H1 (cell line): Measurements from ENCODE around the gene ETDC. TPM values are rescaled to one million over a fixed set of nuclear protein-coding genes. Genes with fewer than 3 reads are reported as not detected.
A peak's percentile ranks its signal among the peaks of the same experiment; 100 is the strongest.

Experiments
- CTCF ChIA-PET: fragments of 300-600 bp; sonication (Branson Sonifier 250); formaldehyde crosslinking; loops from one replicate; lab custom pipeline; 2021; ENCODE audit not compliant: partially characterized antibody; lab: Charles Lee
- POLR2A ChIA-PET: fragments of 300-600 bp; sonication (Branson Sonifier 250); formaldehyde crosslinking; loops from one replicate; lab custom pipeline; 2021; ENCODE audit warnings: inconsistent platforms; ENCODE audit not compliant: partially characterized antibody; lab: Charles Lee
- DNase-seq, 2 experiments: peaks; one replicate each; pipeline versions ENCODE4 v3.0.0 to v3.0.0-alpha.2; 2010 to 2022; ENCODE audit warnings: low spot score in 2 of 2, low read depth in 1 of 2, mixed read lengths in 1 of 2
- FAIRE-seq: peaks from 2 replicates; lab custom pipeline; 2011; peaks lifted over from hg19 to GRCh38; lab: Jason Lieb, UNC
- H2AFZ ChIP-seq: 2 replicates; pipeline ENCODE4 v1.8.1; 2012; ENCODE audit warnings: low read length, inconsistent platforms
- H2AK5ac ChIP-seq: 2 replicates; pipeline ENCODE4 v1.6.1; 2013; ENCODE audit warnings: low read depth, low read length
- H2BK120ac ChIP-seq: replicated peaks from 2 replicates; pipeline ENCODE3; 2013; ENCODE audit warnings: low read depth, low read length, inconsistent platforms
- H2BK12ac ChIP-seq: 2 replicates; pipeline ENCODE4 v1.6.1; 2013; ENCODE audit warnings: low read depth, low read length
- H2BK15ac ChIP-seq: 2 replicates; pipeline ENCODE4 v1.6.1; 2013; ENCODE audit warnings: low read length
- H2BK20ac ChIP-seq: 2 replicates; pipeline ENCODE4 v1.6.1; 2013; ENCODE audit warnings: low read length
- H2BK5ac ChIP-seq: 2 replicates; pipeline ENCODE4 v1.6.1; 2013; ENCODE audit warnings: low read depth, low read length
- H3K14ac ChIP-seq: 2 replicates; pipeline ENCODE4 v1.6.1; 2013; ENCODE audit warnings: inconsistent platforms; ENCODE audit not compliant: insufficient read length
- H3K18ac ChIP-seq: 2 replicates; pipeline ENCODE4 v1.6.1; 2013; ENCODE audit warnings: low read length; ENCODE audit errors: extremely low read depth
- H3K23ac ChIP-seq: 2 replicates; pipeline ENCODE4 v1.6.1; 2013; ENCODE audit warnings: inconsistent platforms; ENCODE audit not compliant: insufficient read length
- H3K23me2 ChIP-seq: 2 replicates; pipeline ENCODE4 v1.6.1; 2013; ENCODE audit warnings: low read depth, low read length
- H3K27ac ChIP-seq: 2 replicates; pipeline ENCODE4 v1.6.1; 2011; ENCODE audit warnings: low read depth, low read length, inconsistent platforms
- H3K27me3 ChIP-seq, 4 experiments: replicated peaks in 1 of 4; 1 replicate in 1 of 4; 2 replicates in 3 of 4; pipeline versions ENCODE4 v1.6.1 to v1.8.1; 2011 to 2013; ENCODE audit warnings: low read length in 3 of 4, mild to moderate bottlenecking in 3 of 4, inconsistent platforms in 2 of 4, mixed read lengths in 2 of 4, moderate library complexity in 1 of 4; ENCODE audit not compliant: control insufficient read depth in 3 of 4, insufficient read depth in 3 of 4; ENCODE audit errors: extremely low read depth in 1 of 4
- H3K36me3 ChIP-seq, 4 experiments: 2 replicates each; pipeline versions ENCODE4 v1.6.1 to v1.8.1; 2011 to 2013; ENCODE audit warnings: mild to moderate bottlenecking in 4 of 4, low read length in 3 of 4, moderate library complexity in 2 of 4, control low read depth in 1 of 4, inconsistent platforms in 1 of 4; ENCODE audit not compliant: insufficient read depth in 4 of 4, control insufficient read depth in 2 of 4
- H3K4ac ChIP-seq: replicated peaks from 2 replicates; pipeline ENCODE3; 2013; ENCODE audit warnings: low read length, low read depth, mixed read lengths, inconsistent platforms; ENCODE audit not compliant: insufficient read length
- H3K4me1 ChIP-seq, 4 experiments: replicated peaks in 1 of 4; 1 replicate in 1 of 4; 2 replicates in 3 of 4; pipeline versions ENCODE4 v1.6.1 to v1.8.1; 2011 to 2013; ENCODE audit warnings: low read length in 3 of 4, inconsistent platforms in 2 of 4, mixed read lengths in 1 of 4; ENCODE audit not compliant: insufficient read depth in 4 of 4, control insufficient read depth in 3 of 4
- H3K4me2 ChIP-seq, 2 experiments: 2 replicates each; pipeline versions ENCODE4 v1.6.1 to v1.8.1; 2011 to 2013; ENCODE audit warnings: low read depth in 2 of 2, low read length in 2 of 2, control low read depth in 1 of 2, inconsistent platforms in 1 of 2, mild to moderate bottlenecking in 1 of 2; ENCODE audit not compliant: insufficient read depth in 1 of 2
- H3K4me3 ChIP-seq, 4 experiments: fragments of 200-600, 300-600 bp in 1 of 4; sonication (generic), shearing (Covaris generic), sonication (Bioruptor Twin) in 1 of 4; 2 replicates each; pipeline versions ENCODE4 v1.5.1 to v1.8.1; 2011 to 2016; ENCODE audit warnings: low read length in 4 of 4, low read depth in 3 of 4, control low read depth in 2 of 4, inconsistent platforms in 2 of 4, mild to moderate bottlenecking in 2 of 4, mixed read lengths in 1 of 4, moderate library complexity in 1 of 4; ENCODE audit not compliant: insufficient read depth in 2 of 4; ENCODE audit errors: extremely low read depth in 1 of 4
- H3K56ac ChIP-seq: replicated peaks from 2 replicates; pipeline ENCODE3; 2013; ENCODE audit warnings: low read depth, mild to moderate bottlenecking, mixed read lengths, low read length, inconsistent platforms; ENCODE audit not compliant: insufficient read length
- H3K79me1 ChIP-seq: 2 replicates; pipeline ENCODE4 v1.6.1; 2013; ENCODE audit warnings: low read depth, low read length, control low read depth
- H3K79me2 ChIP-seq, 2 experiments: 2 replicates each; pipeline versions ENCODE4 v1.6.1 to v1.8.1; 2012 to 2013; ENCODE audit warnings: low read length in 2 of 2, mild to moderate bottlenecking in 2 of 2, inconsistent platforms in 1 of 2; ENCODE audit not compliant: insufficient read depth in 2 of 2, control insufficient read depth in 1 of 2
- H3K9ac ChIP-seq, 4 experiments: replicated peaks in 1 of 4; 1 replicate in 1 of 4; 2 replicates in 3 of 4; pipeline versions ENCODE4 v1.6.1 to v1.8.1; 2011 to 2013; ENCODE audit warnings: low read depth in 3 of 4, low read length in 3 of 4, control low read depth in 2 of 4, mild to moderate bottlenecking in 2 of 4, moderate library complexity in 2 of 4, inconsistent platforms in 1 of 4; ENCODE audit errors: extremely low read depth in 1 of 4
- H3K9me3 ChIP-seq, 2 experiments: 2 replicates each; pipeline versions ENCODE4 v1.6.1 to v1.8.1; 2012 to 2013; ENCODE audit warnings: mild to moderate bottlenecking in 2 of 2, moderate library complexity in 2 of 2, control low read depth in 1 of 2, inconsistent platforms in 1 of 2, low read depth in 1 of 2, low read length in 1 of 2, mixed read lengths in 1 of 2; ENCODE audit not compliant: insufficient read depth in 2 of 2
- H4K20me1 ChIP-seq, 2 experiments: replicated peaks in 1 of 2; 2 replicates each; pipeline versions ENCODE3 to v1.8.1; 2011 to 2013; ENCODE audit warnings: inconsistent platforms in 2 of 2, low read length in 2 of 2, mild to moderate bottlenecking in 1 of 2; ENCODE audit not compliant: insufficient read depth in 2 of 2, control insufficient read depth in 1 of 2
- H4K5ac ChIP-seq: 2 replicates; pipeline ENCODE4 v1.6.1; 2013; ENCODE audit warnings: low read length, low read depth, mixed read lengths, inconsistent platforms; ENCODE audit not compliant: insufficient read length
- H4K8ac ChIP-seq: 2 replicates; pipeline ENCODE4 v1.8.0; 2013; ENCODE audit warnings: mild to moderate bottlenecking, moderate library complexity, low read length, inconsistent platforms; ENCODE audit not compliant: insufficient read depth; ENCODE audit errors: extremely low read depth
- H4K91ac ChIP-seq: replicated peaks from 2 replicates; pipeline ENCODE3; 2013; ENCODE audit warnings: low read length, mixed read lengths, inconsistent platforms; ENCODE audit not compliant: insufficient read length
- HDAC2 ChIP-seq, 2 experiments: fragments of 300-600 bp in 1 of 2; sonication (generic) in 1 of 2; IDR thresholded peaks; 2 replicates each; pipeline ENCODE4 v1.6.1; 2011 to 2012; ENCODE audit warnings: low read depth in 2 of 2, low read length in 2 of 2, mild to moderate bottlenecking in 2 of 2, moderate library complexity in 2 of 2, borderline replicate concordance in 1 of 2, inconsistent platforms in 1 of 2
- HDAC6 ChIP-seq: IDR thresholded peaks from one replicate; pipeline ENCODE4 v1.7.1; 2012; ENCODE audit warnings: low read depth, mild to moderate bottlenecking, inconsistent platforms, low read length, moderate library complexity
- NRF1 ChIP-seq: IDR thresholded peaks from 2 replicates; pipeline ENCODE4 v1.6.1; 2011; ENCODE audit warnings: mild to moderate bottlenecking, low read depth, low read length, improper control_type of control experiment
- POLR2AphosphoS5 ChIP-seq: IDR thresholded peaks from 2 replicates; pipeline ENCODE4 v1.6.1; 2011; ENCODE audit warnings: low read depth, low read length
- RNF2 ChIP-seq: fragments of 200-900, 300-1000 bp; sonication (generic); IDR thresholded peaks from 2 replicates; pipeline ENCODE4 v1.7.1; 2016; ENCODE audit warnings: borderline replicate concordance, low read depth, mild to moderate bottlenecking, antibody characterized with exemption, low read length; ENCODE audit not compliant: poor library complexity, severe bottlenecking; ENCODE audit errors: missing control alignments
- SP2 ChIP-seq: IDR thresholded peaks from 2 replicates; pipeline ENCODE4 v1.6.1; 2012; ENCODE audit warnings: mild to moderate bottlenecking, low read length, inconsistent platforms
- SP4 ChIP-seq: IDR thresholded peaks from 2 replicates; pipeline ENCODE4 v1.6.1; 2012; ENCODE audit warnings: low read length, inconsistent platforms
- SUZ12 ChIP-seq: fragments of 200-600 bp; sonication (generic); IDR thresholded peaks from 2 replicates; pipeline ENCODE4 v1.6.1; 2012; ENCODE audit warnings: mild to moderate bottlenecking, inconsistent platforms, low read length, moderate library complexity, mixed read lengths
- TCF12 ChIP-seq: IDR thresholded peaks from 2 replicates; pipeline ENCODE4 v1.6.1; 2011; ENCODE audit warnings: low read depth, mild to moderate bottlenecking, low read length
- WGBS, 2 experiments: shearing (Covaris generic) in 1 of 2; methylation state at CpG; one replicate each; pipeline versions ENCODE4 v1.1.6 to v1.1.7; 2013 to 2015; ENCODE audit warnings: low lambda C conversion rate in 2 of 2, mixed read lengths in 2 of 2, inconsistent platforms in 1 of 2, low coverage in 1 of 2, missing lambda C conversion rate in 1 of 2; ENCODE audit not compliant: insufficient replicate concordance in 2 of 2, insufficient coverage in 1 of 2, insufficient read length in 1 of 2; ENCODE audit errors: extremely low coverage in 1 of 2, missing lambda C conversion rate in 1 of 2; 5-methylcytosine and 5-hydroxymethylcytosine counted together
- polyA plus RNA-seq, 7 experiments: library from polyadenylated mRNA; depleted of rRNA in 3 of 7; stranded (reverse) in 5 of 7; unstranded in 2 of 7; fragments of >200 nt in 5 of 7; fragments of 200-250 nt in 2 of 7; gene quantifications; 1 replicate in 5 of 7; 2 replicates in 1 of 7; 4 replicates in 1 of 7; pipeline versions ENCODE4 v1.2.1 to v1.2.3, GENCODE V29; 2011 to 2013; ENCODE audit warnings: missing spikeins in 2 of 7, mixed read lengths in 2 of 7
- total RNA-seq: library from RNA; stranded (reverse); fragmentation: NEBNext Ultra II Directional; extraction: Animal tissue kit (Norgen Biotek cat#: 25700); gene quantifications from 2 replicates; pipeline ENCODE4 v1.2.1, GENCODE V29; 2021

Gene ETDC
- total and polyA plus RNA-seq, 2 of the 8 experiments (the other 6 are each of a cell fraction or from before 2014, with no cell fraction given) = not detected

DNA sequence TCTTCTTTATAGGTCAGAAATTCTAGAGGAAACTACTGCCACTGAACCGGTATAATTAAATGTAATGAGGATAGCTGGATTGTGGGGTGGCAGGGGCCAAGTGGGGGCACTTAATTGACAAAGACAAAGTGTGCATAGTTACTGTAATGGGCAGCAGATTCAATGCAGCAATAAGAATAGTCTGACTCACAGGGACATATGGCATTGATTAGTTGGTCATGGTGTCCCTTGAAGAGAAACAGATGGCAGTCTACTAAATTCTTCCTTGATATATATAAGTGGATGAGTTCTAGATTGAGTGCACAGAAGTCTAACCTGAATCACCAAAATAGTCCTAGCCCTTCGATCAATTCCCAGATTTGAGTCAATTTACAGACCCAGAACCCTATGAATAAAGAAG, 31.6 kb downstream of the ETDC start:
- 88% methylated on average over 2 of the region's 2 CpGs; no CpG with 5 or more reads in 1 of the 2 experiments for WGBS, 2 experiments
- no peak for FAIRE-seq
- Histone ChIP-seq H4K91ac (no peak overlapping the region), H3K18ac (no peak overlapping the region), H3K4me3 (peak overlapping the region in 2 of 4 experiments; percentile 84 to 91; a peak in 5 of 8 replicates), H4K5ac (no peak overlapping the region), H2BK12ac (no peak overlapping the region), H3K27me3 (no peaks in the 10 kb centered on the region), H3K4ac (no peak overlapping the region), H4K20me1 (peaks cover 0 to 2% of the 10 kb centered on the region in 2 experiments), H2BK120ac (no peak overlapping the region), H2BK20ac (no peak overlapping the region), H3K9me3 (no peaks in the 10 kb centered on the region)
- TF ChIP-seq SUZ12 (no peak), HDAC2 (IDR thresholded peaks at IDR 0.05; ENCODE audit: borderline replicate concordance in 1 of 2, low read depth in 2 of 2, low read length in 2 of 2) (no peak), POLR2AphosphoS5 (no peak), HDAC6 (no peak), TCF12 (no peak), NRF1 (no peak), RNF2 (no peak), SP2 (no peak), SP4 (no peak)
- TF ChIP-seq, all 59 proteins: peak for 0
- H4K8ac ChIP-seq = no peak overlapping the region
- peaks cover 0 to 6% (median 0%) of the 10 kb centered on the region in 4 experiments; a peak in 1 of 8 replicates for H3K36me3 ChIP-seq
- H3K27ac ChIP-seq = no peak overlapping the region
- no peak overlapping the region for H2AFZ ChIP-seq
- POLR2A ChIA-PET = no interaction called here
- peak overlapping the region; percentile 35 to 71 for H3K4me2 ChIP-seq
- no peak overlapping the region for H2BK15ac ChIP-seq
- H3K79me1 ChIP-seq = no peaks in the 10 kb centered on the region
- no peak overlapping the region for H3K23ac ChIP-seq
- CTCF ChIA-PET = no interaction called here
- no peak overlapping the region for H3K14ac ChIP-seq
- no peak for DNase-seq
- H3K79me2 ChIP-seq = peaks cover 0 to 51% of the 10 kb centered on the region in 2 experiments; a peak in 2 of 4 replicates
- no peak overlapping the region for H2AK5ac ChIP-seq
- H3K9ac ChIP-seq = no peak overlapping the region
- no peaks in the 10 kb centered on the region for H3K4me1 ChIP-seq
- no peak overlapping the region for H3K56ac ChIP-seq
- H2BK5ac ChIP-seq = no peak overlapping the region
- H3K23me2 ChIP-seq = peaks cover 2% of the 10 kb centered on the region; the same call in 1 of the 2 replicates
